H1 (cell line): Measurements from ENCODE around the gene CENPVL1. TPM values are rescaled to one million over a fixed set of nuclear protein-coding genes. Genes with fewer than 3 reads are reported as not detected.
"Not testable (repeated sequence)": the region's sequence is repeated elsewhere in the genome, so short reads cannot be mapped to it uniquely, and the experiment has no call there.

Source experiments
- CTCF ChIA-PET: fragments of 300-600 bp; sonication (Branson Sonifier 250); formaldehyde crosslinking; loops from one replicate; lab custom pipeline; 2021; ENCODE audit not compliant: partially characterized antibody; lab: Charles Lee
- POLR2A ChIA-PET: fragments of 300-600 bp; sonication (Branson Sonifier 250); formaldehyde crosslinking; loops from one replicate; lab custom pipeline; 2021; ENCODE audit warnings: inconsistent platforms; ENCODE audit not compliant: partially characterized antibody; lab: Charles Lee
- DNase-seq, 2 experiments: peaks; one replicate each; pipeline versions ENCODE4 v3.0.0 to v3.0.0-alpha.2; 2010 to 2022; ENCODE audit warnings: low spot score in 2 of 2, low read depth in 1 of 2, mixed read lengths in 1 of 2
- FAIRE-seq: peaks from 2 replicates; lab custom pipeline; 2011; peaks lifted over from hg19 to GRCh38; lab: Jason Lieb, UNC
- H2AFZ ChIP-seq: 2 replicates; pipeline ENCODE4 v1.8.1; 2012; ENCODE audit warnings: low read length, inconsistent platforms
- H2AK5ac ChIP-seq: 2 replicates; pipeline ENCODE4 v1.6.1; 2013; ENCODE audit warnings: low read depth, low read length
- H2BK120ac ChIP-seq: replicated peaks from 2 replicates; pipeline ENCODE3; 2013; ENCODE audit warnings: low read depth, low read length, inconsistent platforms
- H2BK12ac ChIP-seq: 2 replicates; pipeline ENCODE4 v1.6.1; 2013; ENCODE audit warnings: low read depth, low read length
- H2BK15ac ChIP-seq: 2 replicates; pipeline ENCODE4 v1.6.1; 2013; ENCODE audit warnings: low read length
- H2BK20ac ChIP-seq: 2 replicates; pipeline ENCODE4 v1.6.1; 2013; ENCODE audit warnings: low read length
- H2BK5ac ChIP-seq: 2 replicates; pipeline ENCODE4 v1.6.1; 2013; ENCODE audit warnings: low read depth, low read length
- H3K14ac ChIP-seq: 2 replicates; pipeline ENCODE4 v1.6.1; 2013; ENCODE audit warnings: inconsistent platforms; ENCODE audit not compliant: insufficient read length
- H3K18ac ChIP-seq: 2 replicates; pipeline ENCODE4 v1.6.1; 2013; ENCODE audit warnings: low read length; ENCODE audit errors: extremely low read depth
- H3K23ac ChIP-seq: 2 replicates; pipeline ENCODE4 v1.6.1; 2013; ENCODE audit warnings: inconsistent platforms; ENCODE audit not compliant: insufficient read length
- H3K23me2 ChIP-seq: 2 replicates; pipeline ENCODE4 v1.6.1; 2013; ENCODE audit warnings: low read depth, low read length
- H3K27ac ChIP-seq: 2 replicates; pipeline ENCODE4 v1.6.1; 2011; ENCODE audit warnings: low read depth, low read length, inconsistent platforms
- H3K27me3 ChIP-seq, 4 experiments: replicated peaks in 1 of 4; 1 replicate in 1 of 4; 2 replicates in 3 of 4; pipeline versions ENCODE4 v1.6.1 to v1.8.1; 2011 to 2013; ENCODE audit warnings: low read length in 3 of 4, mild to moderate bottlenecking in 3 of 4, inconsistent platforms in 2 of 4, mixed read lengths in 2 of 4, moderate library complexity in 1 of 4; ENCODE audit not compliant: control insufficient read depth in 3 of 4, insufficient read depth in 3 of 4; ENCODE audit errors: extremely low read depth in 1 of 4
- H3K36me3 ChIP-seq, 4 experiments: 2 replicates each; pipeline versions ENCODE4 v1.6.1 to v1.8.1; 2011 to 2013; ENCODE audit warnings: mild to moderate bottlenecking in 4 of 4, low read length in 3 of 4, moderate library complexity in 2 of 4, control low read depth in 1 of 4, inconsistent platforms in 1 of 4; ENCODE audit not compliant: insufficient read depth in 4 of 4, control insufficient read depth in 2 of 4
- H3K4ac ChIP-seq: replicated peaks from 2 replicates; pipeline ENCODE3; 2013; ENCODE audit warnings: low read length, low read depth, mixed read lengths, inconsistent platforms; ENCODE audit not compliant: insufficient read length
- H3K4me1 ChIP-seq, 4 experiments: replicated peaks in 1 of 4; 1 replicate in 1 of 4; 2 replicates in 3 of 4; pipeline versions ENCODE4 v1.6.1 to v1.8.1; 2011 to 2013; ENCODE audit warnings: low read length in 3 of 4, inconsistent platforms in 2 of 4, mixed read lengths in 1 of 4; ENCODE audit not compliant: insufficient read depth in 4 of 4, control insufficient read depth in 3 of 4
- H3K4me2 ChIP-seq, 2 experiments: 2 replicates each; pipeline versions ENCODE4 v1.6.1 to v1.8.1; 2011 to 2013; ENCODE audit warnings: low read depth in 2 of 2, low read length in 2 of 2, control low read depth in 1 of 2, inconsistent platforms in 1 of 2, mild to moderate bottlenecking in 1 of 2; ENCODE audit not compliant: insufficient read depth in 1 of 2
- H3K4me3 ChIP-seq, 4 experiments: fragments of 200-600, 300-600 bp in 1 of 4; sonication (generic), shearing (Covaris generic), sonication (Bioruptor Twin) in 1 of 4; 2 replicates each; pipeline versions ENCODE4 v1.5.1 to v1.8.1; 2011 to 2016; ENCODE audit warnings: low read length in 4 of 4, low read depth in 3 of 4, control low read depth in 2 of 4, inconsistent platforms in 2 of 4, mild to moderate bottlenecking in 2 of 4, mixed read lengths in 1 of 4, moderate library complexity in 1 of 4; ENCODE audit not compliant: insufficient read depth in 2 of 4; ENCODE audit errors: extremely low read depth in 1 of 4
- H3K56ac ChIP-seq: replicated peaks from 2 replicates; pipeline ENCODE3; 2013; ENCODE audit warnings: low read depth, mild to moderate bottlenecking, mixed read lengths, low read length, inconsistent platforms; ENCODE audit not compliant: insufficient read length
- H3K79me1 ChIP-seq: 2 replicates; pipeline ENCODE4 v1.6.1; 2013; ENCODE audit warnings: low read depth, low read length, control low read depth
- H3K79me2 ChIP-seq, 2 experiments: 2 replicates each; pipeline versions ENCODE4 v1.6.1 to v1.8.1; 2012 to 2013; ENCODE audit warnings: low read length in 2 of 2, mild to moderate bottlenecking in 2 of 2, inconsistent platforms in 1 of 2; ENCODE audit not compliant: insufficient read depth in 2 of 2, control insufficient read depth in 1 of 2
- H3K9ac ChIP-seq, 4 experiments: replicated peaks in 1 of 4; 1 replicate in 1 of 4; 2 replicates in 3 of 4; pipeline versions ENCODE4 v1.6.1 to v1.8.1; 2011 to 2013; ENCODE audit warnings: low read depth in 3 of 4, low read length in 3 of 4, control low read depth in 2 of 4, mild to moderate bottlenecking in 2 of 4, moderate library complexity in 2 of 4, inconsistent platforms in 1 of 4; ENCODE audit errors: extremely low read depth in 1 of 4
- H3K9me3 ChIP-seq, 2 experiments: 2 replicates each; pipeline versions ENCODE4 v1.6.1 to v1.8.1; 2012 to 2013; ENCODE audit warnings: mild to moderate bottlenecking in 2 of 2, moderate library complexity in 2 of 2, control low read depth in 1 of 2, inconsistent platforms in 1 of 2, low read depth in 1 of 2, low read length in 1 of 2, mixed read lengths in 1 of 2; ENCODE audit not compliant: insufficient read depth in 2 of 2
- H4K20me1 ChIP-seq, 2 experiments: replicated peaks in 1 of 2; 2 replicates each; pipeline versions ENCODE3 to v1.8.1; 2011 to 2013; ENCODE audit warnings: inconsistent platforms in 2 of 2, low read length in 2 of 2, mild to moderate bottlenecking in 1 of 2; ENCODE audit not compliant: insufficient read depth in 2 of 2, control insufficient read depth in 1 of 2
- H4K5ac ChIP-seq: 2 replicates; pipeline ENCODE4 v1.6.1; 2013; ENCODE audit warnings: low read length, low read depth, mixed read lengths, inconsistent platforms; ENCODE audit not compliant: insufficient read length
- H4K8ac ChIP-seq: 2 replicates; pipeline ENCODE4 v1.8.0; 2013; ENCODE audit warnings: mild to moderate bottlenecking, moderate library complexity, low read length, inconsistent platforms; ENCODE audit not compliant: insufficient read depth; ENCODE audit errors: extremely low read depth
- H4K91ac ChIP-seq: replicated peaks from 2 replicates; pipeline ENCODE3; 2013; ENCODE audit warnings: low read length, mixed read lengths, inconsistent platforms; ENCODE audit not compliant: insufficient read length
- WGBS, 2 experiments: shearing (Covaris generic) in 1 of 2; methylation state at CpG; one replicate each; pipeline versions ENCODE4 v1.1.6 to v1.1.7; 2013 to 2015; ENCODE audit warnings: low lambda C conversion rate in 2 of 2, mixed read lengths in 2 of 2, inconsistent platforms in 1 of 2, low coverage in 1 of 2, missing lambda C conversion rate in 1 of 2; ENCODE audit not compliant: insufficient replicate concordance in 2 of 2, insufficient coverage in 1 of 2, insufficient read length in 1 of 2; ENCODE audit errors: extremely low coverage in 1 of 2, missing lambda C conversion rate in 1 of 2; 5-methylcytosine and 5-hydroxymethylcytosine counted together
- polyA plus RNA-seq, 7 experiments: library from polyadenylated mRNA; depleted of rRNA in 3 of 7; stranded (reverse) in 5 of 7; unstranded in 2 of 7; fragments of >200 nt in 5 of 7; fragments of 200-250 nt in 2 of 7; gene quantifications; 1 replicate in 5 of 7; 2 replicates in 1 of 7; 4 replicates in 1 of 7; pipeline versions ENCODE4 v1.2.1 to v1.2.3, GENCODE V29; 2011 to 2013; ENCODE audit warnings: missing spikeins in 2 of 7, mixed read lengths in 2 of 7
- total RNA-seq: library from RNA; stranded (reverse); fragmentation: NEBNext Ultra II Directional; extraction: Animal tissue kit (Norgen Biotek cat#: 25700); gene quantifications from 2 replicates; pipeline ENCODE4 v1.2.1, GENCODE V29; 2021

Gene CENPVL1
- total and polyA plus RNA-seq, 2 of the 8 experiments (the other 6 are each of a cell fraction or from before 2014, with no cell fraction given): 3.2 to 8.0 TPM

DNA sequence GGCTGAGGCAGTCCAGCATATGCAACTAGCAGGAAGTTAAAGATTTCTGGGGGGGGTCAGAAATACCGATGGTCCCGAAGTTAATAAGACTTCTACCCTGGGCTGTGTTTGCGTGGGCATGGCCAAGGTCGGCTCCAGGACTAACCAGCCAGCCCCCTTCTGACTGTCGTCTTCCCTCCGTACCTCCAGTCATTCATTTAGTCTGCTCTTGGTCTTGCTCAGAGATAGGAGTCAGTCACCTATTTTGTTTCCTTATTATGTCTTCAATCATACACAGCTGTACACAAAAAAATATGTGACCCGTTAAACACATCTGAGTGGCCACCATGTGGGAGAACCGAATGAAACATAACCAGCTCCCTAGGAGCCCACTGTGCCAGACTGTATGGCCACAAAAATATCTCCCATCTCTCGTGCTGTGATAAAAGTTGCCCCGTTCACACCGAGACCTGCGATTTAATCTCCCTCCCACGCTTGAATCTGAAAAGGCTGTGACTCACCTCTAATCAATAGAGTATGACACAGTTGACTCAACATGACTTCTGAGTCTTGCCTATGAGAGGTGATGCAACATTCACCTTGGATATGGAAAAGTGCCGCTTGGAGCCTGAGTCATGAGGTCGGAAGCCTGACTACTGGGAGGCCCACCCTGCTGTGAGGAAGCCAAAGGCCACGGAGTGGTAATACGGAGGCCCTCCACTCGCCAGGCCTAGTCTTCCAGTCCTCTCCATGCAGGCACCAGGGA, 30.5 kb upstream of the CENPVL1 start:
- CTCF ChIA-PET, H4K5ac ChIP-seq, H3K4me3 ChIP-seq, H3K9ac ChIP-seq, H2AFZ ChIP-seq, FAIRE-seq, H3K36me3 ChIP-seq, H2BK15ac ChIP-seq, H3K79me2 ChIP-seq, H3K27me3 ChIP-seq, H3K18ac ChIP-seq, H3K4ac ChIP-seq, H4K8ac ChIP-seq, H3K27ac ChIP-seq, H3K4me2 ChIP-seq, H3K56ac ChIP-seq, H3K23me2 ChIP-seq, POLR2A ChIA-PET, H2BK20ac ChIP-seq, DNase-seq, H3K23ac ChIP-seq, H3K79me1 ChIP-seq, H3K14ac ChIP-seq, H4K91ac ChIP-seq, H4K20me1 ChIP-seq, H2BK120ac ChIP-seq, H2BK5ac ChIP-seq, H2BK12ac ChIP-seq, H2AK5ac ChIP-seq, H3K4me1 ChIP-seq, H3K9me3 ChIP-seq: not testable (repeated sequence)
- no CpG with 5 or more reads among the region's 18 CpGs for WGBS, 2 experiments
